NCI-H2171 treated with DMSO at 0.1 percent for 48 hours (cell line): Measurements from ENCODE around the gene JAKMIP1.
A peak's percentile ranks its signal among the peaks of the same experiment; 100 is the strongest.

Experiments
- DNase-seq: peaks from one replicate; lab custom pipeline; 2025; lab: John Stamatoyannopoulos, UW

JAKMIP1 gene

GRCh38 chr4:6042293-6043063 is 157.9 kb downstream of the JAKMIP1 start:
- no peak for DNase-seq

DNA sequence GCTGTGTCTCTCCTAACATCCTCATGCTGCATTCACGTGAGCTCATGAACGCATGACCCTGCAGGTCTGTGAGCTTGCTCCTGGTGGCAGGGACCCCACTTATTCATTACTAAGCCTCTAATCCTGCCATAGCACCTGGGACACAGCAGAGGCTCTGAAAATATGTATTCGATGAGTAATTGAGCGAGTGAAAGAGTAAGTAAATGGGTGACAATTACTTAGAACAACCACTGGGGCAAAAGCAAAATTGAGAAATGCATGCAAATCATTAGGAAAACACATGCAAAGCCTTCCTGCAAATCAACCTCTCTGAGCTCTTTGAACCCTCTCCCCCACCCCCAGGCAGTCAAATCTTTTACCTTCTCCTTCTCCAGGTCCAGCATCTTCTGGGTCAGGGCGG is 158.5 kb downstream of the JAKMIP1 start:
- no peak for DNase-seq

DNA sequence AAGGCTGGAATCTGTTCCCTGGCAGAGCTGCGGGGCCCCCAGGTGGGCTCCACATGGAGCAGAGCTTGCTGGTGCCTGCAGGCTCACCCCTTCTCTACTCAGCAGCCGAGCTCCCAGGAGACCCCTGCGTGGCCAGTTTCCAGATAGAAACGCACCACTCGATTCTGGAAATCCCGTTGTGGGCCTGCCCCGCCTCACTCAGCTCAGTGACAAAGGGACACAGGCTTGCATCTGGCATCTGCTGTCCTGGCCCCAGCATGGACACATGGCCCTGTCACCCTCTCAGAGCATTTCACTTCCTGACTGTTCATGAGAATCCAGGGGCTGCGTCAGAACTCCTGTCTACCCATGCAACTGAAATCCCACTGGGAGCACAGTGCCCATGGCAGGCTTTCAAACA is 161.6 kb downstream of the JAKMIP1 start:
- DNase-seq, result no peak

DNA sequence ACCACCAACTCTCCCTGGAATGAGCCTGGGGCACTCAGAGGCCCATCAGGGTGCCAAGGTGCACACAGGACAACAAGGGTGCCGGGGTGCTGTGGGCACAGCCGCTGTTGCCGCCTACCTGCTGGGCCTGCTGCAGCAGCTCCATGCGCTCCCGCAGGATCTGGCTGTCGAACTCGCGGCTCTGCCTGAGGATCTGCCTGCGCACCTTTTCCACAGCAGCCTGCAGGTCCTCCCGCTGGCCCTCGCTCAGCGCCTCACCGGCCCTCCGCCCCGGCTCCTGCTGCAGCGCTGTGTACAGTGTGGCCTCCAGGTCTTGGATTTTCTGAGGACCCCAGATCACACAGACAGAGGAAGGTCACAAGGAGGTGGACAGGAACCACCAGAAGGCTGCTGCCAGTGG is 164.6 kb downstream of the JAKMIP1 start:
- DNase-seq, result no peak

GRCh38 chr4:6033381-6033780 is 167.0 kb downstream of the JAKMIP1 start:
- no peak for DNase-seq

GRCh38 chr4:6032249-6033244 is 167.8 kb downstream of the JAKMIP1 start:
- DNase-seq, result no peak

DNA sequence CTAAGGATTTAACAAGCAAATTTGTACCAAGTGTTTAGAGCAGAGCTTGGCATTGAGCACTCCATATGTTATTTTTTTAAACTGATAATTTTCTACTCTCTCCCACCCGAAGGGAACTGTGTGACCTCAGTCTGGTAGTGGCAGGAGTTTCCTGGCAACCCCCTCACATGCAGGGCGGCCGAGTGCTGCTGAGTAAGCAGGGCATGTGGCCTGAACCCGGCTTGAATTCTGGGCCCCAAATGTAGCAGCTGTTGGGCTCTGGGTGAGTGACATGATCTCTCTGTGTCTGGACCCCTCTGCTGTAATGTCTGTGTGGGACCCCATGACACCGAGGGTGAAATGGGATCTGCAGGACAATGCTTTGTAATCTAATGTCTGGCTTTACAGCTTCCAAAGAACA is 168.5 kb downstream of the JAKMIP1 start:
- no peak for DNase-seq

DNA sequence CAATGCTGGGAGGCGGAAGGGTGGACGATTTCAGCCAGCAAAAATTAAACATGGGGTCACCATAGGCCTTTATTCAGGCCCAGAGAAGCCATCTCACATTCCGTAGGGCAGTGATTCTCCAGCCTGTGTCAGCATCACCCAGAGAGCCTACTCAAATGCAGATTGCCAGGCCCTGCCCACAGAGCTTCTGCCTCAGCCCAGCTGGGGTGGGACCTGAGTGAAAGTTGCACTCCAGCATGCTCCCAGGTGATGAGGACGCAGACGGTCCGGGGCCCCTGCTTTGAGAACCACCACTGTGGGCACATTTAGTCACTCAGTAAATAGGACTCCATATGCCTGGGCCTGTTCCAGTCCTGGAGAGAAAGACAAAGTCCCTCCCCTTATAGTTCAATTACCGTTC is 169.7 kb downstream of the JAKMIP1 start:
- DNase-seq, result no peak

- DNase-seq, result no peak
Observed at GRCh38 chr4:6029254-6029653, 171.1 kb downstream of the JAKMIP1 start.

DNA sequence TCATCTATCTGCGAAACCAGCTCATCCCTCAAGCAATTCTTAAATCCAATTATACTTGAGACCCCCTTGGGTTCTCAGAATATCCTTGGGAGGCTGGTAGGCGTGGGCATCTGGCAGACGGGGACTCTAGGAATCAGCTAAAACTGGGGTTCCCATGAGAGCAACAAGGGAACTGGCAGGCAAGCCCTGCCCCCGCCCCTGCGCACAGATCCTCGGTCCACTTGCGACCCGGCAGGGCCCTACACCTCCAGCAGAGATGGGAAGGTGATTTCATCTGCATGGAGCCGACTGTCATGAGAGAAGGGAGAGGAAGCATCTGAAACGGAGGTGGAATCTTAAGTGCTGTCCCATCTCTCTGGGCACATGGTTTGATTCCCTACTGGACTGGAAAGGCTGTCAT is 172.2 kb downstream of the JAKMIP1 start:
- no peak for DNase-seq

- DNase-seq, result no peak
Observed at GRCh38 chr4:6027392-6027791, 173.0 kb downstream of the JAKMIP1 start.

GRCh38 chr4:6024313-6024960 is 175.9 kb downstream of the JAKMIP1 start:
- DNase-seq, result no peak

DNA sequence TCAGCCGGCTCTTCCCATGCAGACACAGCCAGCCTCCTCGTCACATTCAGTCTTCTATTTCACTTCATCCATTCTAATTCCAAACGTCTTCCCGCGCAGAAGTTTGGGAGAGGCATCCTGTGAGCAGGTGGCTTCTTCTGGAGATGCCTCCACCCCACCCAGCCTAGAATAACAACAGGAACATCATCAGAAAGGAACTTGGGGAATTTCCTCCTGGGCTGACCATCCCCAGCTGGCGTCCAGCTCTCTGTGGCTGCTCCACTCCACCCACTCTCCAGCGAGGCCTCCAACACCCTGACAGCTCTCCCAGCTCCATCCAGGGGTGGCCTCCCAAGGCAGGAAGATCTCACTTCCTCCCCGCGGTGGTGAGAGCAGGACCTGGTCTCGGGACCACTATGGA is 176.6 kb downstream of the JAKMIP1 start:
- no peak for DNase-seq

DNA sequence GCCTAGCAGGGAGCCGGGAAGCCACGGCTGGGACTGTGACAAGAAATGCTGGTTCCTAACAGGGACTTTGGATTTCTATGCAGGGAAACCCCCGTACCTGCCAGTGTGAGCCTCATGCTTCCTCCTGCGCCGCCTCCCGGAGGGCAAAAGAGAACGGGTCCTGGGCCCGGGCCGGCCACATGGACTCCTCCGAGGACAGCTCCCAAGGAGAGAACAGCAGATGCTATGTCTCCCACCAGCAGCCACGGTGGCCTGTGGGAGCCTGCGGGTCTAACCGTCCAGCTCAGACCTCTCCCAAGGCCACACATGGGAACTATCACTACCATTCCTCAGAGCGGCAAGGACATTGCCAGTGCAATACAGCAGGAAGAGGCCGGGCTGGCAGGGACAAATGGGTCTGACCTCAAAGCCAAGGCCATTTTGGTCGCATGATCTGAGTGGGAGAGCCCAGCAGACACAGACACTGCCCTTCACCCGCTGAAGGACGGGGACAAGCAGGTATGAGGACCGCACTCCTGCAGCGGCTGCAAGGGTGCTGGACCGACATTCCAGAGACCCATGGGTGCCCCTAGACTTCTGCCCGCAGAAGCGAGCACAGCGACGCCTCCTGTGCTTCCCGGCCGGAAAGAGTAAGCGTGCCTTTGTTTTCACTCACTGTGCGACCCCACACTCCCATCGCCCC is 177.6 kb downstream of the JAKMIP1 start:
- DNase-seq, result no peak

DNA sequence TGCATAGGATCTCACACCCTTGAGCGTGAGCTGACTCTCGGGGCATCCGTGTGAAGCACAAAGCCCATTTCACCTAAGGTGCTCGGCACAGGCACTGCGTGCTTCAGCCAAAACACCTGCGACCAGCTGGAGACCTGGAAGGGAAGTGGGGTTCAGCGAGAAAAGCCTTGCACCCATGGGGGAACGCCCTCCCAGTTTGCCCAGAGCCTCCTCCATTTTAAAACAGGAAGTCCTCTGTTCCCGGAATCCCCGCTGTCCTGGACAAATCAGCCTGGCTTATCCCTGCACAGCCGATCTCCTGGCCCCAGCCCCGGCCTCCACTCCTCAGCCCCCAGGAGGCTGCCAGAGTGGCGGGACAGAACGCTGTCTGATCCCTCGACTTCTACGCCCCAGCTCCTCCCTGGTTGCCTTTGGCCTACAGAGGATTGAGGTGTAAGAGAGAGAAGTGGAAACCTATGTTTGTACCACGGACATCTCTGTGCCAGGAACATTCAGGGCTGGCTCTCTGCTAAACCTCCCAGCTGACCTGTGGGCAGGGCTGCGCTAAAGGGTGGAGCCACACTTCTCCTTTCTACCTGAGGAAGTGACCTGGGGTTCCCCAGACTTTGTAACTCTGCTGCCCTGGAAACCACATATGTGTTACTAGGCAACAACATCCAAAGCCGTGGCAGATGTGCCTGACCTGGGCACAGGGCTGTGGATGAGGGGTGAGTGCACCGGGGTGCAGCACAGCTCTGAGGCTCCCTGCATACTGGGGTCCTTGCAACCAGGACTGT is 178.3 kb downstream of the JAKMIP1 start:
- DNase-seq, result no peak

- DNase-seq, result no peak
Observed at GRCh38 chr4:6020613-6021012, 179.7 kb downstream of the JAKMIP1 start.

DNA sequence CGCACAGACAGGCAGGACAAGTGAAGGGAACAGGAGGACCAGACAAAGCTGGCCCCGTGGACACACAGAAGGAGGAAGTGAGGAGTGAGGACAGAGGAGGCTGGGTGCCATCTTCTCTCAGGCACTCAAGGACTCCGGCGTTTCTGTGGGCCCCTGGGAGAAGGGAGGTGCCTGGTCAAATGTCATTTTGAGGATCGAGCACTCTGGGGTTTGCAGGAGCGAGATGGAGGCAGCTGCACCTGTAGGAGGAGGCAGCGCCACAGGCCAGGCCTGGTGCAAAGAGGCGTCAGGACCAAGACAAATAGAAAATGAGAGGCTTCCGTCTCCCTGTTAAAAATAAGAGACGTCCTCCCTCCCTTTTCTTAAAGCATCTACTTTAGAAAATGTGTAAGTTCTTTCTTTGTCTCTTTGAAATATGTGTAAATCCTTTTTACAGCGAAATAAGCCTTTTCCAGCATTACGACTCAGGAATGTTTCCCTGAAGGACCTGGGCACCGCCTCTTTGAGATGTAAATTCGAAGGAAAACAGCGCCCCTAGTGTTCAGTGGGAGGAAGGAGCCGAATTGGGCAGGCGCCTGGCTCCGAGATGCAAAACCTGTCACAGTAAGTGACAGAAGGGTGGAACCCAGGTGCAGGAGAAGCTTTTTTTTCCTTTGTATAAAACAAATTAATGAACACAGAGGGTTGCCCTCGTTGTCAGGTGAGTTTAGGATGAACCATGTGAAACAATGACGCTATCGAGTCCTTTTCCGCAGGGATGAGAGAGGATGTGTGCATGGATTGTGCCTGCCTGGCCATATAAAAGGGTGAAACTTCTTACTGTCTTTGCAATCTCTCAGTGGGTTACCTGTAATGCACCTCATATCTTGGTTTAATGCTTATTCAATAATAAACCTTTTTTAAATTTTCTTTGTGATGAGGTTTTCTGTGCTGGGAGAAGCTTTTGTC is 180.8 kb downstream of the JAKMIP1 start:
- peak; percentile 70 for DNase-seq

- no peak for DNase-seq
Observed at GRCh38 chr4:6018331-6018730, 182.0 kb downstream of the JAKMIP1 start, which contains the start of gene C4orf50. C4orf50 (minus strand) TSS chr4:6018431.

DNA sequence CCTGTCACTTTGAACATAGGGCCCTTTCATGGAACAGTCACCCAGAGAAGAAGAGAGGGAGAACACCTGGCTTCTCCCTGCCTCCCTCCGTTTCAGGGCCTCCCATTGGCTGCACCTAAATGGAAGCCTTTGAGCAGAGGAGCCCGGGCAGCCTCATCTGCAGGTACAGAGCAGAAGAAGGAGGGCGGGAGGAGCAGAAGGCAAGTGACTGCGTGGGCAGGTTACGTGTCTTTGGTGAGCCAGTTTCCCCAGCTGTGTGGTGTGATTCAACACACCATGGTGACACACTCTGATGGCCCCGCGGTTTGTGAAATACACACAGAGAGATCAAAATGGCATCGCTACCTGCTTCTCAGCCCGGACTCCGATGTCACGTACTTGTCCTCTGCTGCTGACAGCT is 182.5 kb downstream of the JAKMIP1 start:
- no peak for DNase-seq

DNA sequence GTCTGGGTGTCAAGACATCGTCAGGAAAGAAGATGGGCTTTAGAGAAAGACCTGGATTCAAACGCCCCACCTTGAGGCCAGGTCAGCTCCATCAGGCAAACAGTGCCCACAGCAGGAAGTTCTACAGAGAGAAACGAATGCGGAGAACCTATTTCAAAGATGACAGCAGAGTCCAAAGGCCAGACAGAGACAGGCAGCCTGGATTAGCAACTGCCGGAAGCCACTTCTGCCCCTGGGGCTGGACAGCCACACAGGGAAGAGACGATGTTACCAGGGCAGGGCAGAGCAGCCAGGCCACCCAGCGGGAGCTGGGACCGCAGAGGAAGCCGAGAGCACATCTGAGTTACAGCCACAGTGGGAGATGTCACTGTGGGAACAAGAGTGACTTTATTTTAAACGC is 183.3 kb downstream of the JAKMIP1 start:
- DNase-seq, result no peak
